Measurements from ENCODE around the gene SPRED2. TPM values are rescaled to one million over a fixed set of nuclear protein-coding genes. Genes with fewer than 3 reads are reported as not detected.

Gene SPRED2
- polyA plus RNA-seq, 1 donor from 2014 or later, result 5.3 TPM

- no peak for TF ChIP-seq CTCF (IDR thresholded peaks at IDR 0.05; ENCODE audit: poor library complexity, severe bottlenecking)
- TF ChIP-seq, protein P1, sequence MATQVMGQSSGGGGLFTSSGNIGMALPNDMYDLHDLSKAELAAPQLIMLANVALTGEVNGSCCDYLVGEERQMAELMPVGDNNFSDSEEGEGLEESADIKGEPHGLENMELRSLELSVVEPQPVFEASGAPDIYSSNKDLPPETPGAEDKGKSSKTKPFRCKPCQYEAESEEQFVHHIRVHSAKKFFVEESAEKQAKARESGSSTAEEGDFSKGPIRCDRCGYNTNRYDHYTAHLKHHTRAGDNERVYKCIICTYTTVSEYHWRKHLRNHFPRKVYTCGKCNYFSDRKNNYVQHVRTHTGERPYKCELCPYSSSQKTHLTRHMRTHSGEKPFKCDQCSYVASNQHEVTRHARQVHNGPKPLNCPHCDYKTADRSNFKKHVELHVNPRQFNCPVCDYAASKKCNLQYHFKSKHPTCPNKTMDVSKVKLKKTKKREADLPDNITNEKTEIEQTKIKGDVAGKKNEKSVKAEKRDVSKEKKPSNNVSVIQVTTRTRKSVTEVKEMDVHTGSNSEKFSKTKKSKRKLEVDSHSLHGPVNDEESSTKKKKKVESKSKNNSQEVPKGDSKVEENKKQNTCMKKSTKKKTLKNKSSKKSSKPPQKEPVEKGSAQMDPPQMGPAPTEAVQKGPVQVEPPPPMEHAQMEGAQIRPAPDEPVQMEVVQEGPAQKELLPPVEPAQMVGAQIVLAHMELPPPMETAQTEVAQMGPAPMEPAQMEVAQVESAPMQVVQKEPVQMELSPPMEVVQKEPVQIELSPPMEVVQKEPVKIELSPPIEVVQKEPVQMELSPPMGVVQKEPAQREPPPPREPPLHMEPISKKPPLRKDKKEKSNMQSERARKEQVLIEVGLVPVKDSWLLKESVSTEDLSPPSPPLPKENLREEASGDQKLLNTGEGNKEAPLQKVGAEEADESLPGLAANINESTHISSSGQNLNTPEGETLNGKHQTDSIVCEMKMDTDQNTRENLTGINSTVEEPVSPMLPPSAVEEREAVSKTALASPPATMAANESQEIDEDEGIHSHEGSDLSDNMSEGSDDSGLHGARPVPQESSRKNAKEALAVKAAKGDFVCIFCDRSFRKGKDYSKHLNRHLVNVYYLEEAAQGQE (IDR thresholded peaks at IDR 0.05; ENCODE audit: borderline replicate concordance), result no peak
- no peak for TF ChIP-seq EZH2 (IDR thresholded peaks at IDR 0.05; ENCODE audit: borderline replicate concordance, insufficient read depth, low read length, poor library complexity, severe bottlenecking)
- no peak for TF ChIP-seq MXI1 (conservative IDR thresholded peaks at IDR 0.05; ENCODE audit: poor library complexity, severe bottlenecking)
- no peak overlapping the region for H3K4me2 ChIP-seq (ENCODE audit: low read length)
- H3K9ac ChIP-seq (ENCODE audit: low read length), result no peak overlapping the region
- H3K27ac ChIP-seq (ENCODE audit: low read length), result no peak overlapping the region
- H3K9me2 ChIP-seq (ENCODE audit: insufficient read depth, low read length), result no peaks in the 10 kb centered on the region
- H3F3A ChIP-seq (ENCODE audit: insufficient read depth, low read length, poor library complexity, severe bottlenecking), result no peaks in the 10 kb centered on the region
- H3K27me3 ChIP-seq (ENCODE audit: insufficient read depth, low read depth, low read length), result no peaks in the 10 kb centered on the region
- H3K79me2 ChIP-seq (replicated peaks; ENCODE audit: insufficient read depth, low read length), result no peaks in the 10 kb centered on the region
- no peak overlapping the region for H2AFZ ChIP-seq (ENCODE audit: low read depth, low read length)
- no peak overlapping the region for H3K4me3 ChIP-seq (ENCODE audit: low read length)
- no peaks in the 10 kb centered on the region for H4K20me1 ChIP-seq (ENCODE audit: insufficient read depth)
- H3K9me3 ChIP-seq (ENCODE audit: low read length), result no peaks in the 10 kb centered on the region
- H3K36me3 ChIP-seq (ENCODE audit: insufficient read depth, low read length), result no peaks in the 10 kb centered on the region
Observed at GRCh38 chr2:65456064-65456463, 23.7 kb upstream of the SPRED2 start.

DNA sequence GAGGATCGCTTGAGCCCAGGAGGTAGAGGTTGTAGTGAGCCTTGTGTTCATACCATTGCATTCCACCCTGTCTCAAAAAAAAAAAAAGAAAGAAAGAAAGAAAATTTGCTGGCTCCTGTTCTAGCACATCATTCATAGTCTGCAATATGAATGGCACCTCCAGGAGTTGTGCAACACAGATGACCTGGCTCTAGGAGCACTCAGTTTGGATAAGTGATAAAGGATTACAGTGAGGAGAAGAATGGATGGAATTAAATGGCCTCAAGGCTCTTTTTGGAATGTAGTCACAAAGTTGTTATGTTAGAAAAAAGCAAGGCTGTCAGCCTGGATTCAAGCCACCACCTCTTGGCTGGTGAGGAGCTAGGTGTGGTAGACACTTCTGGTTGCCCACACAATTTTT is 21.5 kb upstream of the SPRED2 start:
- no peaks in the 10 kb centered on the region for H3K36me3 ChIP-seq (ENCODE audit: insufficient read depth, low read length)
- H3K79me2 ChIP-seq (replicated peaks; ENCODE audit: insufficient read depth, low read length), result no peaks in the 10 kb centered on the region
- no peaks in the 10 kb centered on the region for H4K20me1 ChIP-seq (ENCODE audit: insufficient read depth)
- no peak for TF ChIP-seq RAD21 (conservative IDR thresholded peaks at IDR 0.05)
- no peaks in the 10 kb centered on the region for H3K9me3 ChIP-seq (ENCODE audit: low read length)
- no peaks in the 10 kb centered on the region for H3K27me3 ChIP-seq (ENCODE audit: insufficient read depth, low read depth, low read length)
- H3K4me2 ChIP-seq (ENCODE audit: low read length), result no peak overlapping the region
- H3K9ac ChIP-seq (ENCODE audit: low read length), result no peak overlapping the region
- H3K4me3 ChIP-seq (ENCODE audit: low read length), result no peak overlapping the region
- no peaks in the 10 kb centered on the region for H3F3A ChIP-seq (ENCODE audit: insufficient read depth, low read length, poor library complexity, severe bottlenecking)
- H3K27ac ChIP-seq (ENCODE audit: low read length), result no peak overlapping the region
- H3K9me2 ChIP-seq (ENCODE audit: insufficient read depth, low read length), result no peaks in the 10 kb centered on the region
- no peak overlapping the region for H2AFZ ChIP-seq (ENCODE audit: low read depth, low read length)

DNA sequence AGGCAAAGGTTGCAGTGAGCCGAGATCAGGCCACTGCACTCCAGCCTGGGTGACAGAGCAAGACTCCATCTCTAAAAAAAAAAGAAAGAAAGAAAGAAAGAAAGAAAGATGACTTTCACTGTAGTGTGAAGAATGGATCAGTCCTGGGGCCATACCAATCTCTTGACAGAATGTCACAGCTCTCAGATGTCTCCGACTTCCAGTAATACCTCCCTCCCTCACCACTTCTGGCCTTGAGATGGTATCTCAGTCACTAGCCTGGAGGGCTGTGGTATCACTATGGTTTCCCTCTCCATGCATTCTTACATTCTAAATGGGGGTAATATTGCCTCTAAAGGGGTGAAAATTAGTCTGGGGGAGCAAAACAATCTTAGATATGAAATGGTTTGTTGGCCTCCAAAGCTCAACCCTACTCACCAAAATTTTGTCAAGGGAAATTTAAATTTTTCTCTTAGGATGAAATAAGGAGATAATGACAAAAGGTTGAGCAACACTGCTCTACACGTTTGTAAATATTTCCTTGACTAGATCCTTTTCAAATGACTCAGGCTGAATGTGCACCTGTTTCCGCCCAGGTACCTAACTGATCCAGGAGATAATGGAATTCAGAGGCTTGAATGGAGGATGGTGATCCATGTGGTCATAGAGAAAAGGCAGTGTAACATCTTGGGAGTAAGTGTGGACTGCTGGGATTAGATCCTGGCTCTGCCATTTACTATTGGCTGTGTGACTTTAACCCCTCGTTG is 19.9 kb upstream of the SPRED2 start:
- no peak overlapping the region for H3K27ac ChIP-seq (ENCODE audit: low read length)
- H3K4me2 ChIP-seq (ENCODE audit: low read length), result no peak overlapping the region
- no peaks in the 10 kb centered on the region for H3K36me3 ChIP-seq (ENCODE audit: insufficient read depth, low read length)
- H3K27me3 ChIP-seq (ENCODE audit: insufficient read depth, low read depth, low read length), result no peaks in the 10 kb centered on the region
- H3K4me3 ChIP-seq (ENCODE audit: low read length), result no peak overlapping the region
- no peaks in the 10 kb centered on the region for H3K9me3 ChIP-seq (ENCODE audit: low read length)
- no peaks in the 10 kb centered on the region for H3K9me2 ChIP-seq (ENCODE audit: insufficient read depth, low read length)
- no peaks in the 10 kb centered on the region for H3K79me2 ChIP-seq (replicated peaks; ENCODE audit: insufficient read depth, low read length)
- no peak overlapping the region for H3K9ac ChIP-seq (ENCODE audit: low read length)
- H3F3A ChIP-seq (ENCODE audit: insufficient read depth, low read length, poor library complexity, severe bottlenecking), result no peaks in the 10 kb centered on the region
- no peaks in the 10 kb centered on the region for H4K20me1 ChIP-seq (ENCODE audit: insufficient read depth)
- no peak for TF ChIP-seq TAF1 (IDR thresholded peaks at IDR 0.05; ENCODE audit: low read depth)
- TF ChIP-seq EZH2 (IDR thresholded peaks at IDR 0.05; ENCODE audit: borderline replicate concordance, insufficient read depth, low read length, poor library complexity, severe bottlenecking), result no peak
- TF ChIP-seq RAD21 (conservative IDR thresholded peaks at IDR 0.05), result no peak
- TF ChIP-seq, protein P1 (IDR thresholded peaks at IDR 0.05; ENCODE audit: borderline replicate concordance), result no peak
- no peak for TF ChIP-seq MXI1 (conservative IDR thresholded peaks at IDR 0.05; ENCODE audit: poor library complexity, severe bottlenecking)
- no peak for TF ChIP-seq EP300 (conservative IDR thresholded peaks at IDR 0.05; ENCODE audit: poor library complexity, severe bottlenecking)
- no peak for TF ChIP-seq CTCF (IDR thresholded peaks at IDR 0.05; ENCODE audit: poor library complexity, severe bottlenecking)
- TF ChIP-seq SMC3 (conservative IDR thresholded peaks at IDR 0.05; ENCODE audit: poor library complexity), result no peak
- TF ChIP-seq POLR2AphosphoS5 (IDR thresholded peaks at IDR 0.05), result no peak
- no peak overlapping the region for H2AFZ ChIP-seq (ENCODE audit: low read depth, low read length)
